GM23338 (cell line): Measurements from ENCODE around the gene ZFYVE21.

Experiments used
- CREB1 ChIP-seq: fragments of 250-450 bp; sonication (Bioruptor Pico); IDR thresholded peaks from 2 replicates; pipeline ENCODE4 v1.5.0; 2020; ENCODE audit warnings: low read depth, mild to moderate bottlenecking, moderate library complexity
- CTCF ChIP-seq, 2 experiments: fragments of 200-600 bp in 1 of 2; sonication (generic) in 1 of 2; conservative IDR thresholded peaks; 2 replicates each; pipeline versions ENCODE4 v1.5.1 to v1.6.1; 2016 to 2017; ENCODE audit warnings: antibody characterized with exemption in 2 of 2, low read depth in 2 of 2, mild to moderate bottlenecking in 2 of 2, moderate library complexity in 1 of 2
- ETS1 ChIP-seq: IDR thresholded peaks from 2 replicates; pipeline ENCODE4 v1.6.1; 2016; ENCODE audit warnings: antibody characterized with exemption
- EZH2 ChIP-seq: fragments of 200-600 bp; sonication (generic); IDR thresholded peaks from one replicate; pipeline ENCODE4 v1.8.0; 2017; ENCODE audit warnings: antibody characterized with exemption, mild to moderate bottlenecking, low read depth; ENCODE audit not compliant: unreplicated experiment

GRCh38 chr14:103671911-103672310 lies 43.7 kb upstream of the ZFYVE21 start:
- TF ChIP-seq CREB1 (no peak), CTCF (conservative IDR thresholded peaks at IDR 0.05; ENCODE audit: low read depth in 2 of 2) (no peak), ETS1 (no peak), EZH2 (no peak)
